ENCODE data around the gene LRP2.

Gene LRP2

GRCh38 chr2:169240405-169240804, 121.9 kb downstream of the LRP2 start:
- no peak for DNase-seq

DNA sequence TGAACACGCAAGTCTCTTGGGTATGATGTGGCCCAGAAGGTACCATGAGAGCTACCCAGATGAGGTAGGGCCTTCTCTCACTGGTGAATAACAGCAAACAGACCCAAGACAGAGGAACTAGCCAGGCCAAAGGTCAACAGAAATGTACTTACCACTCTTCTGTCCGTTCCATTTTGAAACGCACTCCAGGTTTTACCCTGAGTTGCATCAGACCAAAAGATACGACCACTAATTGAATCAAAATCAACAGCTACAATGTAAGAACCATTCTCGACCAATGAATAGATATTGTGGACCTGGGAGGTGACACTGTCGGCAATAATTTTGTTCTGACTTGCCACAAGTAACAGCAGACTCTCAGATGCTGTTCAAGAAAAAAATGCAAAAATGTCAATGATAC, 124.4 kb downstream of the LRP2 start:
- no peak for DNase-seq

DNA sequence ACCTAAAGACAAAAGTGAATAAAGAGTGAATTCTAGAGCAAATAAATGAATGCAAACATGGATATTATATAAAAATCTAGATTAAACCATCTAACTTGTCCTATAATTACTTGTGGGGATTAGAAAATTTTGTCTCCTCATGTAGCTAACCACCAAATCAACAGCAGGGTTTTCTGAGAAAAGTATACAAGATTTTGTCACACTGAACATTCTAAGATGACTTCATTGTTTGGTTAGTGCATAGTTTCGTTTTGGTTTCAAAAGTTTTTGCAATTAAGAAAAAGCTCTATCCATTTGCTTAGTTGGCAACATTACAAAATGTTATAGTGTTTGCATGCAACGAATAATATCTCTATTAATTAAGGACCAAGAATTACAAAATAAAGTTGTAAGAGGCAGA, 125.0 kb downstream of the LRP2 start:
- DNase-seq = no peak

GRCh38 chr2:169232551-169233154, 129.7 kb downstream of the LRP2 start:
- DNase-seq = no peak

DNA sequence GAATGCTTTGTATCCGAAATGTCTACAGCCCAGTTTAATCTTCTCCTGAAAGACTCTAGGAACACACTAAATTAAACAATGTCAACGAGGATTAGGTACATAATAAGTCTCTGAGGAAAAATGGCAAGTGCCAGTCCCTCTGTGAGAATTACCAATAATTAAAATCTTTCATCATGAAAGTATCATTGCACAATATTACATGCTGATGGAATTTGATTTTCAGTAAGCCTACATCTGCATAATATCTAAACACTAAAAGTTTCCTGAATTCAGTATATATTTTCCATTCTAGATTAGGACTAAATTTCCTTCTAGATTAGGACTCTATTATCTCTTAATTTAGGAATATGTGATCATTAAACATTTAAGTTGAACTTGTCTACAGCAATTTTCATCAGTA, 132.1 kb downstream of the LRP2 start:
- DNase-seq = no peak

DNA sequence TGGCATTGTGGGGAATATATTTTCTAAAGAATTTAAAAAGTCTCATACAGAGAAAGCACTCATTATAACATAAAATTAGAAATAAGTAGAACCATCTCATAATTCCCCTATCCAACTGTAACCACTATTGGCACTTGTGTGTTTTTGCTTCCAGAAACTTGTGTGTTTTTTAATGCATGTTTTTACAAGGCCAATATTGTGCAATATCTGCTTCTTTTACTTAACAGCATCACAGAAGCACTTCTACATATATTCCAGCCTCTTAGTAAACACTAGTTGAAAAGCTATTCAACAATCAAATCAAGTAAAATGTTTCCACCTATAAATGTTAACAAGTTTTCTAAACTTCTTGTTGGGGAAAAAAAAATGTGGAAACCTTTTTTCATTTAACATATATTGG, 132.7 kb downstream of the LRP2 start:
- no peak for DNase-seq

- no peak for DNase-seq
Observed at GRCh38 chr2:169225906-169226305, 136.4 kb downstream of the LRP2 start.

- no peak for DNase-seq
Observed at GRCh38 chr2:169225233-169225750, 137.0 kb downstream of the LRP2 start.

DNA sequence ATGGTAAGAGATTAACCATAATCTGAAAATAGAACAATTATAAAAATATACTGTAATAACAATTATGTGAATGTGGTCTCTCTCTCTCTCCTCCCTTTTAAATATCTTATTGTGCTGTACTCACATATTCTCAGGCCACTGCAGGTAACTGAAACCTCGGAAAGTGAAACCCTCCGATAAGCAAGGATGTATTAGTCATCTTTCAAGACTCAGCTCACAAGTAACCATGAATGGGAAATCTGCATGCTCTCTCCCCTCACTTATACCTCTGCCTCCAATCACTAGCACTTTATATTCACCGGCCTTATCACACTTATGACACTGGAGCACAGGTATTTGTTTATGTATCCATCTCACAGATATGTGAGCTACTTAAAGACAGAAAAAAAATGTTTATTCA, 139.7 kb downstream of the LRP2 start:
- no peak for DNase-seq

GRCh38 chr2:169221745-169222369, 140.5 kb downstream of the LRP2 start:
- DNase-seq = peak; percentile 15

DNA sequence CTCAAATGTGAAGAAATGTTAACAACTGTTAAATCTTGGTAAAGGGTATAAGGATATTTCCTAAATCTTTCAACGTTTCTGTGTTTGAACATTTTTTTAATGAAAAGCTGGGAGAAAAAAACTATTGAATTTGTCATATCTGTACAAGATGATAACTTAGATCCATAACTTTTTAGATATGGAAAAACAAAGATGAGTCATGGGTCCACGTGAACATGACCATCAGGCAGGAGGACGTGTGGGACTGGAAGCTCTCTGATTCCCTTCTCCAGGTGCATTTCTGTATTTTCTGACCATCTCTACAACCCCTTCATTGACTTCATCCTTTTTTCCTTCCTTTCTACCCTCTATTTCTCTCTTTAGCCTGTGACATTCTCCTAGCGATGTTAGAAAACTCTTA, 151.4 kb downstream of the LRP2 start:
- DNase-seq = no peak

- DNase-seq = no peak
Observed at GRCh38 chr2:169208026-169208425, 154.3 kb downstream of the LRP2 start.

- no peak for DNase-seq
Observed at GRCh38 chr2:169205176-169205575, 157.2 kb downstream of the LRP2 start.

GRCh38 chr2:169203952-169204351, 158.4 kb downstream of the LRP2 start:
- no peak for DNase-seq

DNA sequence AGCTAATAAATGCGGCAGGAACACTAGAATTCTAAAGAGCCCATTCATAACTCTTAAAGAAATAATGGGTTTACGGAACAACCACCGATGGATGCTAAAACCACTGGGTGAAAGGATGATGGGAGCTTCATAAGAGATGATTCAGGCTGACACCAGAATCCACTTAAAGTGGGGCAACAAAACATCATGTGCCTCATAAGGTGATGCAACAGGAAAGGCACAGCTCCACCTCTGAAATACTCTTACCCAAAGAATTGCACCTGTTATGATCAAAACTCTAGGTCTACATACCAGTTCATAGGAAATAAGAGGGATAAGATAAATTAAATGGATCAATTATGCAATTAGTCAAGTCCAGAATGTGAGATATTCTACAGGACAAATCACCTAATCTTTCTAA, 161.6 kb downstream of the LRP2 start:
- DNase-seq = no peak

GRCh38 chr2:169193618-169194017, 168.7 kb downstream of the LRP2 start:
- DNase-seq = no peak

DNA sequence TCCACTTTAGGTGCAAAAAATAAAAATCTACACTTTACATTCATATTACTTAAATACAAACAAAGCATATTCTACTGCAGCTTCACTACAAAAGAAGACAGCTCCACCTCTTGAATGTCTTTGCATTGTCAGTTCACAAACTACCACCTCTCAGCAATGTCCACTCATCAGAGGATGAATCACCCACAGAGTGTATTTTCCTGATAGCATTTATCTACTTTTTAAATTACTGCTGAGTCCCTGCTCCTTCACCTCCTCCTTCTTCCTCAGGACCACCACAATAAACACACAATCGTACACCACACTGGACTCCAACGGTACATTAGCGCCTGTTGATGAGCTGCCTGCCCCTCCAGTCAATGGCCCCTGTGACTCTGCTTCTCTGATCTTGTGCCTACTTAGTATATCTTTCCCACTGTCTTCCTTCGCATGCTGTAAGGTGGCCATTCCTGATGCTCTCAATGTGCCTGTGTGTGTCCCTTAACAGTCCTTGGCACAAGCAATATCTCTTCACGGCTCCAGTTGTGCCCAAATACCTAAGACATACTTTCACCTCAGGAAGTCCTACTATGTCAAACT, 172.0 kb downstream of the LRP2 start:
- DNase-seq = no peak

DNA sequence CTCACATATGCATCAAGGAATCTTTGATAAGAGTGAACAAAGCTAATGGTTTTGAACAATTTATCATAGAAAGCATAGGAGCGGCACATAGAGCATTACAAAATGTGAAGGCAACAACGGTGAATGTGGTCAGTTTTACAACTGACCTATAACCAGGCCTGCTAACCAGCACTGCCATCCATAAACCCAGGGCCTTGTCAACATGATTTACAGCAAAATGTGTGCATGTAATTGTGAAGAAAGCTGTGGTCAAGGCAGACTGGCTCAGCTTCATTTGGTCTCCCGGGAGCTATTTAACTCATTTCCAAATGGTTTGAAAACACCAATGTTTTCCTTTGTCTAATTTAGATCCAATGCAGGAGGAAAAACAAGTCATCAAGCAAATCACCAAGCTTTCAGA, 173.2 kb downstream of the LRP2 start:
- DNase-seq = no peak

DNA sequence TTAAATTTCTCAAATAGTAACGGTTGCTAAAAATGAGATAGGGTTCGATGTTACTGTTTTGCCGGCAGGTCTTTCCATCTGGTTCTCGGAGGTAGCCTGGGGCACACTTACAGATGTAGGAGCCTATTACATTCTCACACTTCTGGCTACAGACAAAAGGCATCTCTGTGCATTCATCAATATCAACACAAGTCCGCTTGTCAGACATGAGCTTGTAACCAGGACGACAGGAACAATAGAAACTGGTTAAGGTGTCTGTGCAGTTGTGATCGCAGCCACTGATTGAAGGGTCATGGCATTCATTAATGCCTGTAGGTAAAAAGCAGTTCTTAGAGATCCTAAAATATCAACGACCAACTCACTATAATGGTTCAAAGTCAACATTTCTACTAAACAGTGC, 176.6 kb downstream of the LRP2 start:
- no peak for DNase-seq

DNA sequence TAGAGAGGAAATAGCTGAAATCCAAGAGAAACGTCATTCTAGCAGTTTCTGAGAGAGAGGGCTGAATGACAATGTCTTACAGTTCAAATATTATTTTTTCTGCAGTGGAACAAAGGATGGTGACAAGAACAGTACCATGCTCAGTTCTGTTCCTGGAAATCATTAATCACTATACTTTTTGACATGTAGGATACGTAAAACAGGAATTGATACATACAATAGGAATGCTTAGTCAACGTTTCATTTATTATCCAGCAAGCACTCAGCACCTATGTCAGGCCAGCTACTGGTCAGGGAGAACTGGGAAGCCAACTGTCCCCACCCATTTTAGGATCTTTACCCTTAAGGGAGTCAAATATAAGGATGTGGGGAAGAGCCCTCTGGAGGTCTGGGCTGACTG, 178.3 kb downstream of the LRP2 start:
- no peak for DNase-seq

DNA sequence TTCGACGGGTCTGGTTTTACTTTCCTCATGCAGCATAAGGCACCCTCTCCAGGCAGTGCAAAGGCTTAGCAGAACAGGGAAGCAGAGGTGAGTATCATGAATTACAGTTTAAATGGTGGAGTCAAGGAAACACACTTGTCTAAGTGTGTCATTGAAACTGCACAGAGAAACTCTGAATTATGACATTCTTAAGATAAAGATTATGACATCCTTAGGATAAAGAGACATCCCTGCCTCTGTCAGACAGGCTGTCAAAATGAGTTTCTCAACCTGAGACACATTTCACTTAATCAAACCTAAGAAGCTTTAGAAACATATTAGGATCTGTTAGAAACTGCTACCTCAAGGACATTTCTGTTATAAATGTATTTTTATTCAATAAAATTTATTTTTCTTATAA, 179.8 kb downstream of the LRP2 start:
- no peak for DNase-seq

DNA sequence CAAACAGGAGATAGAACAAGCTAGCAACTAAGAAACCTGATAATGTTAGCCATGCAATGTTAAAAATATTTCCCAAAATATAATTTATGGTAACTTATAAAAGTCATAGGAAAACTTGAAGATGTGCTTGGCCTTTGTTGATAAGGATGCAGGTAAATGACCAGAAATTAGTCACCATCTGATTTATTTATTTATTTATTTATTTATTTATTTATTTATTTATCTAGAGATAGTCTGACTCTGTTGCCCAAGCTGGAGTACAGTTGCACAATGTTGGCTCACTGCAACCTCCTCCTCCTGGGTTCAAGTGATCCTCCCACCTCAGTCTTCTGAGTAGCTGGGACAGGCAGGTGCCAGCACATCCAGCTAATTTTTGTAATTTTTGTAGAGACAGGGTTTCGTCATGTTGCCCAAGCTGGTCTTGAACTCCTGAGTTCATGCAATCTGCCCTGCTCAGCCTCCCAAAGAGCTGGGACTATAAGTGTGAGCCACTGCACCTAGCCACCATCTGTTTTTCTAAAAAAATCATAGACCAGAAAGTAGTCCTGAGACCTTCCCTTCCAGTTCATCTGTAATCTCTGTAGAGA, 183.4 kb downstream of the LRP2 start:
- DNase-seq = no peak

GRCh38 chr2:169178364-169178763, 184.0 kb downstream of the LRP2 start:
- no peak for DNase-seq

GRCh38 chr2:169175112-169175511, 187.2 kb downstream of the LRP2 start:
- DNase-seq = no peak

All from right kidney (tissue), 1 donor.